ENCODE measurements around the gene PHOSPHO2.

PHOSPHO2 gene, protein sequence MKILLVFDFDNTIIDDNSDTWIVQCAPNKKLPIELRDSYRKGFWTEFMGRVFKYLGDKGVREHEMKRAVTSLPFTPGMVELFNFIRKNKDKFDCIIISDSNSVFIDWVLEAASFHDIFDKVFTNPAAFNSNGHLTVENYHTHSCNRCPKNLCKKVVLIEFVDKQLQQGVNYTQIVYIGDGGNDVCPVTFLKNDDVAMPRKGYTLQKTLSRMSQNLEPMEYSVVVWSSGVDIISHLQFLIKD

DNA sequence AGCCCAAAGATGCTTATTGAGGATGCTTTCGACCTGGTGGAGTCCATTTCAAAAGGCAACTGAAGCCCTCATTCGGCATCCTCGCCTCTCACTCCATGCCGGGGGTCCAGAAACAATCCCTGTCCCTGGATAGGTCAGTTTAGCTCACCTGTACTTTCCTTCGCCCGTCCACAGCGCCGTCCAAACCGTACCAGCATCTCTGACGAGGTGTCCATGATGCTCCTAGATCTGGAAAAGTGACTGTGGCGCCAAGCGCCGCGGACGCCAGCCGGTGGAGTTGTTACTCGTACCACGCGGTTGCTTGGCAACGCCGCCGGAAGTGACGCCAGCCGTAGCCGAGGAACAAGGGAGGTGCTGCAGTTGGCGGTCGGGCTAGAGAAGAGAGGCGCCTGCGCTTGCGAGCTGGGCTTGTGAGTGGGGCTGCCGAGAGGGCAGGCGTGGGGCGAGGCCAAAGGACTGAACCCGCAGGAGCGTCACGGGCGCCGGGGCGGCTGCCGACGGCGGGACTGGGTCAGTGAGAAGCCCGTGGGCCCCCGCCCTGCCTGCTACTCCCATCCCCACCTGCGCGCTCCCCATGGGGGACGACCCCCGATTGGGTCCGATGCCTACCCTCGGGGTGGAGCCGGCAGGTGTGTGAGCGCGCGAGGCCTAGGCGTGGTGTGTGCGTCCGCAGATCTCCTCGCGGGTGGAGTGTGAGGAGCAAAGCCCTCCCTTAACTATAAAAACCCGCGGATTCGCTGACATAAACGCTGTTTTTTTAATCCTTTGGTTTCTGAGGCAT lies at the start of gene PHOSPHO2, which contains the start of gene CFAP210:
TSS of gene PHOSPHO2 (plus strand) at position 357 of the 781 bp plus-strand sequence. CDS start 6,503 bp downstream, outside the sequence.
TSS of gene CFAP210 (minus strand) at position 293 of the 781 bp plus-strand sequence. CDS start at position 215, 78 bp downstream.
- peak; percentile 69 to 98 (median 92) for DNase-seq

GRCh38 chr2:169647496-169647895 lies 46.8 kb upstream of the PHOSPHO2 start:
- no peak for DNase-seq

GRCh38 chr2:169649278-169649677 lies 45.0 kb upstream of the PHOSPHO2 start:
- no peak for DNase-seq

- DNase-seq: no peak
Measured at GRCh38 chr2:169653636-169654035, 40.6 kb upstream of the PHOSPHO2 start.

GRCh38 chr2:169656164-169656563 lies 38.1 kb upstream of the PHOSPHO2 start:
- DNase-seq: no peak

GRCh38 chr2:169658877-169659276 lies 35.4 kb upstream of the PHOSPHO2 start:
- no peak for DNase-seq

DNA sequence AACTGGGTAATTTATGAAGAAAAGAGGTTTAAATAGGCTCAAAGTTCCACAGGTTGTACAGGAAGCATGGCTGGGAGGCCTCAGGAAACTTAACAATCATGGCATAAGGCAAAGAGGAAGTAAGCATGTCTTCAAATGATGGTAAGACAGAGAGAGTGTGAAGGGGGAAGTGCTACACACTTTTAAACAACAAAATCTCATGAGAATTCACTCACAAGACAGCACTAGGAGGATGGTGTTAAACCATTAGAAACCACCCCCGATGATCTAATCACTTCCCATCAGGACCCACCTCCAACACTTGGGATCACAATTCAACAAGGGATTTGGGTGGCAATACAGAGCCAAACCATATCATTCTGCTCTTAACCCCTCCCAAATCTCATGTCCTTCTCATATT lies 34.9 kb upstream of the PHOSPHO2 start:
- DNase-seq: no peak

- no peak for DNase-seq
Measured at GRCh38 chr2:169661265-169661664, 33.0 kb upstream of the PHOSPHO2 start.

DNA sequence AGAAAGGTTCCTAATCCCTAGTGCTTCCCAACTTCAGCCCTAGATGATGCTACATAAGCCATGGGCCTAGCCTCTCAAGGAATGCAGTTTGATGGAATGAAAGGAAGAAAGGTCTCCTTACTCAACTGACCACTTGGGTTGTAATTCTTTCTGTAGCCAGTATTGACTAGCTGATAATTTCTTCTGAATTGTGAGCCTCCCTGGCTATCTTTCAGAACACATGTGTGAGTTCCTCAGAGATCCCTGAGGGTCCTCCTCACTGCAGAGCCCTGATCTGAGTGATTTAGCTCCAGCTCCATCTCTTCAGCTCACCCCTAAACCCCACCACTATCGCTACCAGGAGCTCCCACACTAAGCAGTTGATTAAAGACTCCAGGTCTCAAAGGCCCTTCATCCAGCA lies 31.5 kb upstream of the PHOSPHO2 start:
- no peak for DNase-seq

GRCh38 chr2:169663247-169663646 lies 31.0 kb upstream of the PHOSPHO2 start:
- DNase-seq: no peak

DNA sequence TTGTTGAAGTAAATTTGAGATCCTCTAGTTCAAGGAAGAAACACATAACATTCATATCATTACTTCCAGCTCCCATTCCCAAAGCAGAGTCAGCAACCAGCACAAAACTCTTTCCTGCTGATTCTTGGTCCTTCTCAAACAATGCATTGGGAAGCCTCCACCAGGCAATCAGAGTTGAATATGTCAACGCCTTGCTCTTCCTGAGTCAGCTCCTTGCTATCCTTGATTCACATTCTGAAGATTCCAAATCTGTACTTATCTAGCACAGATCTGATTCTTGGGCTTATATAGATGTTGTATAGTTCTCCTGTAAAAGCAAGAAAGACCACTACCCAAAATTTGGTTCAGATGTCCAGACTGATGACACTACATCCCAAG lies 29.7 kb upstream of the PHOSPHO2 start:
- DNase-seq: no peak

GRCh38 chr2:169664978-169665930 lies 29.0 kb upstream of the PHOSPHO2 start:
- no peak for DNase-seq

DNA sequence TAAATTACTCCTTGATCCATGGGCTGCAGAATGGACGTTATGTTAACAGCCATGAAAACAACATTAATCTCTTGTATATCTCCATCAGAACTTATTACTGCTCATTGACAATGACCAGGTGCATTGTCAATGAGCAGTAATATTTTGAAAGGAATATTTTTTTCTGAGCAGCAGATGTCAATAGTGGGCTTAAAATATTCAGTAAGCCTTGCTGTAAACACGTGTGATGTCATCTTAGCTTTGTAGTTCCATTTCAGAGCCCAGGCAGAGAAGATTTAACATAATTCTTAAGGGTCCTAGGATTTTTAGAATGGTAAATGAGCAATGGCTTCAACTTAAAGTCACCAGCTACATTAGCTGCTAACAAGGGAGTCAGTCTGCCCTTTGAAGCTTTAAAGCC lies 26.7 kb upstream of the PHOSPHO2 start:
- no peak for DNase-seq

- DNase-seq: no peak
Measured at GRCh38 chr2:169670215-169670651, 24.0 kb upstream of the PHOSPHO2 start.

GRCh38 chr2:169670937-169671336 lies 23.3 kb upstream of the PHOSPHO2 start:
- no peak for DNase-seq

- DNase-seq: no peak
Measured at GRCh38 chr2:169672406-169672805, 21.9 kb upstream of the PHOSPHO2 start.

DNA sequence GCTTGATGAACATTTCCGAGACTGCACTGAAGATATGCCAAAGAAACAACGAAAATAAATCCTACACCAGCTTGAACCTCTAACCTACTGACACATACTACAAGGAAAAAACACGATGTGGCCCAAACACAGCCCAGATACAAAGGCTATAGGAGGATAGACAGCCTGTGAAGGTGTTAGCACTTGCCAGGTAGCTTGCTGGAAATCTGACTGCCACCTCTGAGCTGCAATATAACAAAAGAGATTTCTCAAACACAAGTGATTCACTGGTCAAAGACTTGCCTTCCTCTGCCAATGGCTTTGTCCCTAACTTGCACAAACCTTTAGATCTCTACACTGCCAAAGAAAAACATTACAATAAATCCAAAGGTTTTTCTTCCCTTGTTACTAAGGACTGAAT lies 21.2 kb upstream of the PHOSPHO2 start:
- DNase-seq: no peak

- no peak for DNase-seq
Measured at GRCh38 chr2:169673921-169674320, 20.3 kb upstream of the PHOSPHO2 start.

- DNase-seq: no peak
Measured at GRCh38 chr2:169676357-169676756, 17.9 kb upstream of the PHOSPHO2 start.

GRCh38 chr2:169676850-169677249 lies 17.4 kb upstream of the PHOSPHO2 start:
- DNase-seq: no peak

GRCh38 chr2:169683054-169683424 lies 11.2 kb upstream of the PHOSPHO2 start:
- no peak for DNase-seq

- DNase-seq: no peak
Measured at GRCh38 chr2:169683425-169684134, 10.7 kb upstream of the PHOSPHO2 start.
